Medulla oblongata (tissue), 1 donor: ENCODE measurements around the gene ITGA2.
A peak's percentile ranks its signal among the peaks of the same experiment; 100 is the strongest.

Experiments used
- DNase-seq: peaks from one replicate; pipeline ENCODE4 v3.0.0-alpha.2; 2015; ENCODE audit errors: extremely low spot score

ITGA2 gene

DNA sequence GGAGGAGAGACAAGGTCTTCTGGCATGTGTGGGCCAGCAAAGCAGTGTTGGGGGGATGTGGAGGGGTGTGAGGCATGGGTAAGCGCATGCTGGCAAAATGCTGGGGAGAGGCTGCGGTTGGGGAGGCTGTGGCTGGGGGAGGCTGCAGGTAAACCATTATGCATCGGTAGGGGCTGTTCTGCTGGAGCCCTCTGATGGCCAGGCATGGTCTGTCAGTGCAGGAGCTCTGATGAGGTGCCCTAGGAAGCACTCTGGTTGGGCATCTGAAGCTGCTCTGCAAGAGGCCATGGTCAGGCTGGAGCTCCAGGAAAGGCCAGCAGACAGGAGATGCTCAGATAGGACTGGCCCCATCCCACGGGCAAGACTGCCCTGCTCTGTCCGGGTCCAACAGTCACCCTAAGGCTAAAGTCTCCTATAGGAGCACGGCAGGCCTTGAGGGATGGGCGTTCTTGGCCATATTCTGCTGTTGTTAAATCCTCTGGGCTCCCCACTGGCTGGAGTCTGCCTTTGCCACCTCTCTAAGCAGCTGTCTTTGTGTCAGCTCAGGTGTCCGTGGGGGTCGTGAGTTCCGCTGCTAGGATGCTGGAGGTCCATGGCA is 28.7 kb downstream of the ITGA2 start:
- no peak for DNase-seq

DNA sequence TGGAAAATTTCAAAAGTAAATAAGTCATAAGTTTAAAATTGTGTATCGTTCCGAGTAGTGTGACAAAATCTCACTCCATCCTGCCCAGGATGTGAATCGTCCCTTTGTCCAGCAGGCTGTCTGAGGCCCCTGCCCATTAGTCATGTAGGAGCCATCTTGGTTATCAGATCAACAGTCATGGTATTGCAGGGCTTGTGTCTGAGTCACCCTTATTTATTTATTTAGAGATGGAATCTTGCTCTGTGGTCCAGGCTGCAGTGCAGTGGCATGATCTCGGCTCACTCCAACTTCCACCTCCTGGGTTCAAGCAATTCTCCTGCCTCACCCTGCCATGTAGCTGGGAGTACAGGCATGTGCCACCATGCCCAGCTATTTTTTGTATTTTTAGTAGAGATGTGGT is 30.2 kb downstream of the ITGA2 start:
- DNase-seq: no peak

DNA sequence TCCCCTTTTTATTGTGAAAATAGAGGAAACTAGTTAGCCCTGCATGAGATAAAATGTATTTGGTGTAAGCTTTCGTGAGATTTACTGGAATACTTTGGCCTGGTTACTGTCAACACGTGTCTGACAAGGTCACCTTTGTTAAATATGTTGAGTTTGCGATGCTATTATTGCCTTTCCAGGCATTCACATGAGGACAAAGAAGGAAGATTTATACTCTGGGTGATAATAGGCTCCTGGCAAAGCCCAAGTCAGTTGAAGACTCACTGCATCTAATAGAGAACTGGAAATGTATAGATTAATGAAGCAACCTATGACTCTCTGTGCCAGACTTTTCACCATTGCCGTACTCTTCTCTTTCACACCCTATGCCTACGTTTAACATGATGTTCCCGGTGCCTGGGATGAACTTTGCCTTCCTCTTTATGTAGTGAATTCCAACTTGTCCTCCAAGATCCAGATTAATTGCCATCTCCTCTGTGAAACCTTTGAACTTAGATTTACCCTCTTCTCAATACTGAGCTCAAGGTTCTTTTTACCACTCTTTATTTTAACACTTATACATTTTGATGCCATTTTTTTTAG is 33.9 kb downstream of the ITGA2 start:
- DNase-seq: no peak

DNA sequence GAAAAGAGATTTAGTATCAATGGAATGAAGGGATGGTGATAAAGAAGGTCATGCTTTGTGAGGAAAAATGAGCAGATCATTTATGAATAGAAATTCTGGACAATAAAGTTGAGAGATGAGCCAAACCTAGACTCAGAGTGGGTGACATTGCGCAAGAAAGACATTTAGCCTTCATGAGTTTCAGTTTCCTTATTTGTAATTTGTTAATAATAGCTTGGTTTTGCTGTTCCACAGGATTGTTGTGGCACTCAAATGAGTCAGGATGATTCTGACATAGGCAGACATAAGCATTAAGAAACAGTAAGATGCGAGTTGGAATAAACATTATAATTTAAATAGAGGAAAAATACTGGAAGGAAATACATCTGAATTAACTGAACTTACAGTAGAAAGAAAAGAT is 34.8 kb downstream of the ITGA2 start:
- peak; percentile 63 for DNase-seq

DNA sequence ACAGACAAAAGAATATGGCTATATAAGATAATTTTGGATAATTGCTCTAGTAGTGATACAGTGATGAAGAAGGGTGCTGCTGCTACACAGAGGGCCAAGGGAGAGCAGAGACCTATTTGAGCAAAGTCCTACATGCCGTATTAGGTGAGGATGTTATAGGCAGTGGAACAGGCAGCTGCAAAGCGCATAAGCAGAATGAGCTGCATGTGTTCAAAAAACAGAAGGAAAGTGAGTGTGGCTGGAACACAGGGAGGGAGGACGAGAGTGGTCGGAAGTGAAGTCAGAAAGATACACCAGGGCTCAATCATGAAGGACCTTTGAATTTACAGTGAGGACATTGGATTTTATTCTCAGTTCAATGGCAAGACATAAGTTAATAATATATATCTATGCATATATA is 35.4 kb downstream of the ITGA2 start:
- DNase-seq: peak; percentile 55

DNA sequence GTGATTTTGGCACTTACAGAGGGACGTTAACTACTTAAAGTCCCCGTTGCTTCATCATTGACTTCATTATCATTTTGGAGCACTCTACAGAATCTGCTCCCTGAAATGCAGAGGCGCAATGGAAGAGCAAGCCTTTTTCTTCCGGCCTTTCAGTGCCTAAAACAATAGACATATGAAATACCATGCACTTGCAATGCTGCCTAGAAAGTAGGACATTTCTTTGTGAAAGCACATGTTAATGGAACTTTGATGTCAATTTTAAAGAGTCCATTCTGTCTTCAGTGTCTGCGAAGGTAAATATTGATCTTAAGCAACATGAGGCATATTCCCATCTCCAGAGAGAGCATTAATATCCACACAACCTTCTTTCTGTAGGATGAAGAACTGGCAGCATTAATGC is 36.3 kb downstream of the ITGA2 start:
- peak; percentile 51 for DNase-seq

DNA sequence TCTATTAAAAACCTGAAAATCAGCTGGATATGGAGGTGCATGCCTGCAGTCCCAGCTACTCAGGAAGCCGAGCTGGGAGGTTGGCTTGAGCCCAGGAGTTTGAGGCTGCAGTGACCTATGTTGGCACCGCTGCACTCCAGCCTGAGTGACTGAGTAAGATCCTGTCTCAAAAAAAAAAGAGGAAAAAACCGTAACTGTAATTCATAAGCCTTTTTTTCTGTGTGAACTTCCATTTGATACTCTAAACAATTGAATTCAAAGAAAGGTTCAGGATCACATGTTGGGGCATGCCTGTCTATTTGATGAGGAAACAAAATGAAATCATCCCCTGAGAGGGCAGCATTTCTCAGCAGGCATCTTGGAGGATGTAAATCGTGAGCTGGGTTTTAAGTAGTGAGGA is 38.8 kb downstream of the ITGA2 start:
- no peak for DNase-seq

DNA sequence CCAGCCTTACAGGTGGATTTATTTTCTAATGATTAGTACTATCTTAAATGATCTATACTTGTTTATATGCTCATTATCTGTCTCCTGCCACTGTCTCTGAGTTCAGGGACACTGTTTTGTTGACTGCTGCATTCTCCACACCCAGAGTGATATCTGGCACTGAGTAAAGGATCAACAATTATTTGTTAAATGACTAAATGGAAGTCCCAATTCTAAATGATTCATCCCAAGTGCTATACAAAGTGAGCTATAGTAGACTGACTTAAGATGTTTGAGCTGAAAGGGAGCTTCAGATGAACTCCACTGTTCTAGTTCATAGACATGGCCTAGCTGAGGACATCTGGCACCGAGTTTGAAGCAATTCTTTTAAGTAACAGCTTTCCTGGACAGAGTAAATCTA is 40.5 kb downstream of the ITGA2 start:
- DNase-seq: no peak

DNA sequence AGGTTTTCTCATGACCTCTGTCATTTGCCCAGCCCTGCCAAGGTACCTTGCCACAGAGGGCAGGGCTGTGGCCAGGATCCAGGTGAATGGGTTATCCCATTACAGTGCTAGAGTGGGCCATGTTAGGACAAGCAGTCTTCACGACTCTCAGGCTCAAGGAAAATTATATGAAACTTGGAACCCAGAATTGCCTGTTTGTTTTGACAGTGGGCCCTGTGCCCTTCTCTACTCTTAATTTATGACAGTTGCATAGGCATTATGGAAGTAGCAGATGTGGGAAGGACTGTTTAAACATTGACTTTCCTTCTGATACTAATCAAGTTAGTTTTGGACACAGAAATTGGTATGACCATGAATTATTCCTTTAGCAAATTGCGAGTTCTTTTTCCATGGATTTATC is 41.7 kb downstream of the ITGA2 start:
- DNase-seq: no peak

DNA sequence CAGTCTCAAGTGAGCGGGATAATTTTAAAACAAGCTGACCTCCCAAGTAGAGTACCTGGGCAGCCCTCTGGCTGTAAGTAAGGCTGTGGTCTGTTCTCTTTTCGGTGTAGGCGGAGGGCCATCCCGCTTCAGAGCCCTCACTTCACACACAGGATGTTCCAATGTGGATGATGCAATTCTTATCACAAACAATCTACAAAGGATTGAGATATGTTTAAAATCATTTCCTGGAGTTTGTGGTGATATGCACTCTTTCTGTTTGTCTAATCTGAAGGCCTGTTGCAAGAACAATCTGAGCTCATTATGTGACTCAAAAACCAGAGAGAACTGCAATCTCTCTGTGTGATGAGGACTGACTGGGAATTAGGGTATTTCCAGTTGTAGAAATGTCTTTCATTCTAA is 42.5 kb downstream of the ITGA2 start:
- DNase-seq: no peak

DNA sequence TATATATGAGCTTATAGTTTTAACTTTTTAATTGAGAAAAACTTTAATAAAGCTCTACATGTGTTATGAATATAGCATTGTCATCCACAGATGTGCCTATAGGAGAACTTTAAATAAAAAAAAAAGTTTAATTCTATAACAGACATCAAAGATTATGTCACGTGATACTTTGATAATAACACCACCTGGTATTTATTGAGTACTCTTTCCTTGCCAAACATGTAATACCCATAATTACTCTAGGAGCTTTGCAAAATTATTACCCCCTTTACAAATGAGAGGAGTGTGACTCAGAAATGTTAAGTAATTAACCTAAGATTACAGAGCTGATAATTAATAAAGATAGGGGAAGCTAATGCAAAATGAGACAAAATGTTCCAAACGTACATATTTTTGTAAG is 43.0 kb downstream of the ITGA2 start:
- no peak for DNase-seq

DNA sequence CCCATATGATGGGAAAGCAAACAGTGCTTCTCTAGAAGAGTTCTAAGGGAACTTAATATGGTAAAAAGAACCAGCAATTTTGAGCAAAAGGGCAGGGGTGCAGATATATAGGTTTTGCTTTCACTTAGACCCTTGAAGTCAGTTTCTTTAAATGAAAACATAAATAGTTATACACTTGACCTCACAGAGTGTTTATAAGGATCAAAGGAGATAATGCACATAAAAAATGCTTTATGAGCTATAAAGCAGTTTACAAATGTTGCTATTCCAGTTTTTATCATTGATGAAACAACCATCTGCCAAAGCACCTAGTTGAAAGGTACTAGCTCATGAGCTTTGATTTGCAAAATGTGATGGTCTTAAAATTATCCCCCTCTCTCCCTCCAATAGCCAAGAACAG is 45.7 kb downstream of the ITGA2 start:
- no peak for DNase-seq

DNA sequence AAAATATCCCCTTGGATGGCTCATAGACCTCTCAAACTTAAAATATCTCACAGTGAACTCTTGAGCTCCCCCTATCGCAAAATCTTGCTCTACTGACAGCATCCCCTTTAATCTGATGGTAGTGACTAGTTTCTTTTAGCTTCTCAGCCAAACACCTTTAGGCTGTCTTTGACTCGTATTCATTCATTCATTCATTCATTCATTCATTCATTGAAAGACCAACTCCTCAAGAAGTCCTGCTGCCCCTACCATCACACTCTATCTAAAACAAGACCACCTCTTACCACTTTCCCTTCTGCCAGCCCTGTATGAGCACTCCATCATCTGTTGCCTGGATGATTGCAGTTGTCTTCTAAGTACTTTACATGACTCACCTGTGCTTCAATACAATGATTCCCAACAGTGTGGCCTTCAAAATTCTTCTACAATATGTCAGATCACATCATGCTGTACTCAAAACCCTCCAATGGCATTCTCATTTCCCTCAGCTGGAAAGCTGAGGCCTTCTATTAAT is 46.8 kb downstream of the ITGA2 start:
- no peak for DNase-seq

DNA sequence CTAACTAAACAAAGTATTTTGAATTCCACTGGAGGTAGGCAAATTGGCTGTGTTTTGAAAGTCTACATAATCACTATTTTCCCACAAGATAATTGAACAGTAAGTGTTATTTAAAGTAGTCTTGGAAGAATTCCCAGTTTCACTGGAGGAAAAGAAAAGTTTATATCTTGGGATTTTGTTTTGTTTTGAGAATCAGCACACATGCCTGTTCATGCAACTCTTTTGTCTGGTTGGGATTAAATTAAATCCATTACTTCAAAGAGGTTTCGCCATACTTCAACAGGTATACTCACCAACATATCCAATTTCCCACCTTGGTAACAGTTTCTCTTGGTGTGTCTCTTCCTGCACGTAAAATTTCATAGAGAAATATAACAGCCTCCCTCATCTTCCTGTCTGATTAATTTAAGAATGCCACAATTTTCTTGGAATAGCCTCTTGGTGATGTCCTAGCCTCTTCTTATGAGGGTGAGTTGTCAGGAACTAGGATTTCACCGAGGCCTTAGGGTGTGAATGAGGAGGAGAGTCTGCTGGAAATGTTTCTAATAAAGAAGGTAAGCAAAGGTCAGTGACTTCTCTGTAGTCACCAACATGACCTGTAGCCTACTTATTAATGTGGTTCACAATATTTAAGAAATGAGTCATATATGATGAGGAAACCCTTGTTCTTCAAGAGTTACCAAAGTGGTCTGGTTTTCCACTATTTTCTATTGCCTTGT is 48.1 kb downstream of the ITGA2 start:
- no peak for DNase-seq

DNA sequence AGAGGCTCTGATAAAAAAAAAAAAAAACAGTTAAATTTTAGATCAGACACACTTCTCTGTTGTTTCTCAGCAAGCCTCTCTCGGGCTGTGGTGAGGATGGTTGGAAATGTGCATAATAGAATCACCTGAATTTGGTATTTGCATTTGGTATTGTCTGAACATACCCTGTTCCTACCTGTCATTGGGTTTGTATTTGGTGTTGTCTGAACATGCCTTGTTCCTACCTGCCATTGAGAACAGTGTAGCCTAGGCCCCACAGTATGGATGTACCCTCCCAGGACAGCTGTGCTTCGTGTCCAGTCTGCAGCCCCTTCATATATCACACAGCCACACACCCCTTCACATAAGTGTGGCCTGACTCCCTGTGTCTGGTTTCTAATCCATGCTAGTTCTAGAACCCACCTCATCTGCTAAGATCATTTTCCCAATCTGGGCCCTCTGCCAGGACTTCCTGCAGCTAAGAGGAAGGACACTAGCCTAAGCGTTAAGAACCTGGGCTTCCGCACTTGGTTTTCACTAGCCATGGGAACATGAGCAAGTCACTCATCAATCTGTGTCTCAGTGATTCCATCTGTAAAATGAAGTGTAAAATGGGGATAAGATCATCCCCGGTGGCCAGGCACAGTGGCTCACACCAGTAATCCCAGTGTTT is 49.2 kb downstream of the ITGA2 start:
- DNase-seq: no peak

DNA sequence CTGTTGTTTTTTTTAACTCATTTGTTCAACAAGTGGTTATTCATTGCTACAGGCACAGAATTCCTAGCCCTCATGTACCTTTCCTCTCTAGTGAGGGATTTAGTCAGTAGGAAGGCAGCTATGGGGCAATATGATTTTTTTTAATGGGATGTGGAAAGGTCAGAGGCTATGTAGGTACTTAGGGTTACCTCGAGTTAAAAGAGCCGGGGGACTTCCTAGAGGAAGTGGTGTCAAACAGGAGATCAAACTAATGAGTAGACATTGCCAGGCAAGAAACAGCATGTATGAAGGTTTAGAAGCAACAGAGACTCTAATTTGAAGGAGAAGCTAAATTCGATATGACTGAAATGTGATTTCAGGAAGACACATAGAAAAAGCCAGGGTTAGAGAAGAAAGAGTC is 50.7 kb downstream of the ITGA2 start:
- DNase-seq: no peak

DNA sequence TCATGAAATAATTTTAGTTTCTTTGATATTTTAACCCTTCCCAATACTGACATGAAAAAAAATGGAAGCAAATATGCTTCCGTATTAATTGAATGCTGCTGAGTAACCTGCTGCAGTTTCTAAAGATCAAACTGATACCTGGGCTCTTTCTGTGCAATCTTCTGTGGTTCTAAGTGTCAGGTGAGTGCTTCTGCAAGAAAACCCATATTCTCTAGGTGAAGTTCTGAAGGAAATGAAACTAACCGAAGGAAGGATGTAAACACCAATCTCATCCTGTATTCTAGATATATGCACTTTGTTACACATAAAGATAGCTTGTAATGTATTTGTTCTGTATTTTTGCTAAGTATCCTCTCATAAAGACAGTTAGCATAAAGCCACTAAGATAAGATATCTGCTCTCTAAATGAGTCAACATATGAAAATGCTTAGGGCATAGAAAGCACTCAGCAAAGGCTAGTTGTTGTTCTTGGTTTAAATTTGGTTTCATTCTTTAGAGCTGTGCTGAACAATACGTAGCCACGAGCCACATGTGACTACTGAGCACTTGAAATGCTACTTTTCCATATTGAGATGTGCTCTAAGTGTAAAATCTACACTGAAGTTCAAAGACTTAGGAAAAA is 52.0 kb downstream of the ITGA2 start:
- peak; percentile 52 for DNase-seq

DNA sequence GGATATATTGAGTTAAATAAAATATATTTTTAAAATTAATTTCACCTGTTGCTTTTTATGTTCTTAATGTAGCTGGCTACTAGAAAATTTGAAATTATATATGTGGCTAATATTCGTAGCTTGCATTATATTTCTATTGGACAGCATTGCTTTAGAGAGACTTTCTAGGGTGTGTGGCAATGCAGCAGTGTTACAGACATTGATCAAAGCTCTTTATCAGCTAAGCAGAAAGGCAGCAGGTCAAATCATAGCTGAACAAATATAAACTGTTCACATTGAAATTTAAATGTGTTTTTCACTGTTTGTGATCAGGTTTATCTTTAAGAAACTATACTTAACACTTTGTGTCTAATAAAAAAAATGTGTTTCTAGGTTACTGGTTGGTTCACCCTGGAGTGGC is 52.6 kb downstream of the ITGA2 start:
- no peak for DNase-seq

DNA sequence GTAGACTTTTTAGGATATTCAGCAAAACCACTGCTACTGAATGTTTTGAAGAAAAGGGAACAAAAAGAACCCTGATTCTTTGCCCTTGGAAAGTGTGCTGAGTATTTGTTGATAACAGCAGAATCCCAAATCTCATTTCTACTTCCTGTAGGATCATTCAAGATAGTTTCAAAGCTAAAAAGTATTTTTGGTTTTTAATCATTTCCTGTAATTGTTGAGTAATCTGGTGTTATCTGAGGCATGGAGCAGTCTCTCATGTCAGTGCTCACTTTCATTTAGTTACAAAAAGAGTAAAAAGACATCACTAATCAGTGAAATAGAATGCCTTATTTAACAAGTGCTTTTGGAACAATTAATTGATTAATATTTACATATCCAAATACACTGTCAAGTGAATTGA is 56.1 kb downstream of the ITGA2 start:
- DNase-seq: no peak

DNA sequence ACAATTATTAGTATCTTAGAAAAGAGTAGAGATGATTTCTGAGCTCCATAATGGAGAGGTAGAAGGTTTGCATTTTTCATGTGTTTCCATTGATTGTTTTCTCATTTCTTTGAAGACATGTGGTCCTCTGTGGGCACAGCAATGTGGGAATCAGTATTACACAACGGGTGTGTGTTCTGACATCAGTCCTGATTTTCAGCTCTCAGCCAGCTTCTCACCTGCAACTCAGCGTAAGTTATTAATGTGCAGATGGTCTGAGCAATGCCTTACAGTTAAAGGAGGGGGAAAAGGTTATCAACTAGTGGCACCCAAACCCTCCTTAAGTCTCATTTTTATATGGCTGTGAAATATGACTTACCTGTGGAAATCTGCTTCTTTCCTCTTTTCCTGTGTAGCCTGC is 59.1 kb downstream of the ITGA2 start:
- no peak for DNase-seq

DNA sequence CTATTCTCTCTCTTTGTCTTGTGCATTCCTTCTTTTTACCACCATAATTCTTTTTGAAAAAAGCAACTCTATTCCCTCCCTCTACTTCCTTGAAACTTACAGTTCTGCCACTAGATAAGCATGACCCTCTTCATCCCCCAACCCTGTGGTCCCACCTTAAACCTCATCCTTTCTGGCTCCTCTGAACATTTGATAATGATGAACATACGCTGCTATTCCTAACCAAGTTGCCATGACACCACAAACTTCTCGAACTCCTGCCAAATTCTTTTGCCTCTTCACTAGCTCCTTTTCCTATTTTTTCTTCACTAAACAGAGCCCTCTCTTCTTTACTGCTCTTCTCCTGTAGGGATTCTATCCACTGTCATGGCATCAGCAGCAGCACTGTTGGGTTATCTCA is 63.3 kb downstream of the ITGA2 start:
- no peak for DNase-seq

DNA sequence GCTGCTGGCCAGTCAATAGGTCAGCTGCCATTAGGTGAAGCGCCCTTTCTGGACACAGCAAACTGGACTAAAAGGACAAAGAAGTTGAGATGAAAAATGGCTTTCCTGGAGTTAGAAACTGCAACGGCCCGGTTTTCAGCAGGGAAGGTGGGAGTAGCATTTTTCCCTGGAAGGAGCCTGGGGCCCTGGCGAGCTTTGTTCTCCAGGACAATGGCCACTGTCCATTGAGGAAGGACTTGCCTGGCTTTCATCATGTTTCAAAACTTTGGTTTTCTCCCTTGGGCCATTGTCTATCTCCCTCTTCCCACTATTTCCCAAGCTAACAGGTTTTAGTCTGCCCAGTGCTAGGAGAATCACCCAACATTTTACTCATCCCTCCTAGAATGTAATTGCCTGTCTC is 64.2 kb downstream of the ITGA2 start:
- no peak for DNase-seq
